ENCODE measurements around the gene ZNF275.

DNA sequence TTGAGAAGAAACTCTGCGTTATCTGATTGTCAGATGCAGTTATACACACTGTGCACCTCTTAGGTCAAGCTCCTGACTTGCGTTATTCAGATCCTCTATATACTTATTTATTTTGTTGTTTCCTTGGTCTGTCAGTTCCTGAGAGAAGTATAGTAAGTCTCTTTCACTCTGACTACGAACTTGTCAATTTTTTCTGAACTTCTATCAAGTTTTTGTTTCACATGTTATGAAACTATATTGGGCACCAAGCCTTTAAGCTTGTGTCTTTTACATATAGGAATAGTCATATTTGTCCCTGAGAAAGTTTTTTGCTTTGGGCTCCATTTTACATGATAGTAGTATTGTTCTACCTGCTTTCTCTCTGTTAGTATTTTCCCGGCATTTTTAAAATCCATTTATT is 31.7 kb downstream of the ZNF275 start:
- TF ChIP-seq, protein P1, sequence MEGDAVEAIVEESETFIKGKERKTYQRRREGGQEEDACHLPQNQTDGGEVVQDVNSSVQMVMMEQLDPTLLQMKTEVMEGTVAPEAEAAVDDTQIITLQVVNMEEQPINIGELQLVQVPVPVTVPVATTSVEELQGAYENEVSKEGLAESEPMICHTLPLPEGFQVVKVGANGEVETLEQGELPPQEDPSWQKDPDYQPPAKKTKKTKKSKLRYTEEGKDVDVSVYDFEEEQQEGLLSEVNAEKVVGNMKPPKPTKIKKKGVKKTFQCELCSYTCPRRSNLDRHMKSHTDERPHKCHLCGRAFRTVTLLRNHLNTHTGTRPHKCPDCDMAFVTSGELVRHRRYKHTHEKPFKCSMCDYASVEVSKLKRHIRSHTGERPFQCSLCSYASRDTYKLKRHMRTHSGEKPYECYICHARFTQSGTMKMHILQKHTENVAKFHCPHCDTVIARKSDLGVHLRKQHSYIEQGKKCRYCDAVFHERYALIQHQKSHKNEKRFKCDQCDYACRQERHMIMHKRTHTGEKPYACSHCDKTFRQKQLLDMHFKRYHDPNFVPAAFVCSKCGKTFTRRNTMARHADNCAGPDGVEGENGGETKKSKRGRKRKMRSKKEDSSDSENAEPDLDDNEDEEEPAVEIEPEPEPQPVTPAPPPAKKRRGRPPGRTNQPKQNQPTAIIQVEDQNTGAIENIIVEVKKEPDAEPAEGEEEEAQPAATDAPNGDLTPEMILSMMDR (IDR thresholded peaks at IDR 0.05) = no peak
- TF ChIP-seq POLR2A (IDR thresholded peaks at IDR 0.05) = no peak
